DMS114 treated with DMSO at 0.1 percent for 48 hours (cell line): ENCODE measurements around the gene NOBOX.
"Not testable (repeated sequence)": the region's sequence is repeated elsewhere in the genome, so short reads cannot be mapped to it uniquely, and the experiment has no call there.

ENCODE experiments used
- DNase-seq: peaks from one replicate; lab custom pipeline; 2025; ENCODE audit not compliant: unreplicated experiment; lab: John Stamatoyannopoulos, UW

Gene NOBOX

DNA sequence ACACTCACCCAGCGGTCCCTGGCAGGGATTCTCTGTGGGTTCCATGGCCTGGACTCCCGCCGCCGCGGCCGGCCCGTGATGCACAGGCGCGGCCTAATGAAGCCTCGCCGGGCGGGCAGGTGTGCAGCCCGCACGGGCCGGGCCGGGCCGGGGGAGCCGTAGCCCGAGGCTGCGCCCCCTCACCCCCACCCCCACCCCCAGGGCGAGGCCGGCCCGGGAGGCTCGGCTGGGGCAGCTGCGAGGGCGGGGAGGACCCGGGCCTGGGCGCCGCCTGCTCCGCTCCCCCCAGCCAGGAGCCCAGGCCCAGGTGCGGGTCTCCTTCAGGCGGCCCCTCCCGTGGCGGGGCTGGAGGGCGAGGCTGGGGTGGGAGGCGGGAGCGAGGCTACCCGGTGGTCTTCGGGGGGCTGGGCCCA, at the start of gene NOBOX:
NOBOX (minus strand) TSS at position 45 of the 413 bp plus-strand sequence.
- DNase-seq: no peak

DNA sequence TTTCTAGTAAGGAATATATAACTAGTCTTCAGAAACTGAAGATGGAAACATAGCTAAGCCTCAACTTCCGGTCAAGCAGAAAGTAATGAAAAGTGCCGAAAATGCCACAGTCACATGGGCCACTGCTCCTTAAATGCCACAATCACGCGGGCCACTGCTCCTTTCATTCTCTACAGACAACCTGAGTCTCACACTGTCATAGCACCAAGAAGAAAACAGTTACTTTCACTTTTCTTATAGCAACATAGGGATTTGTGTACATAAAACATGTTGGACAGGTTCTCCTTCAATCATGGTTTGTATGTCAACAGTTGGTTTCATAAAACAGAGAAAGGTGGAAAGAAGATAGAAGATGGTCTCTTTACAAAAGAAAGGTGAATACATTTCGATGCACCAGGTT, 48.6 kb upstream of the NOBOX start:
- DNase-seq: no peak

DNA sequence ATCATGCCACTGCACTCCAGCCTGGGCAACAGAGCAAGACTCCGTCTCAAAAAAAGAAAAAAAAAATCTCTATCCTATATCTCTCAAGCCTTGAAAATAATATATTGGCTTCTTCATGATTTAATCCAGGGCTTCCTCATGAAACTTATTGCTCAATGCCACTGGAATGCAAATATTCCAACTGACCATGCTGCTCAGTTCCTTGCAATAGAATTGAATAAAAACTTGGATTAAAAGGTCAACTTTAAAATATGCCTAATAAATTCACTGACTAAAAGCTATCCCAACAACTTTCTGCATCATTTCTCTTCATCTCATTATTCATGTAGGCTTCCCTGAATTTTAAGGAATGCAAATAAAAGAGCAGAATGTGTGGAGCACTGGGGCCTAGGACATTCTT, 42.1 kb upstream of the NOBOX start:
- no peak for DNase-seq

DNA sequence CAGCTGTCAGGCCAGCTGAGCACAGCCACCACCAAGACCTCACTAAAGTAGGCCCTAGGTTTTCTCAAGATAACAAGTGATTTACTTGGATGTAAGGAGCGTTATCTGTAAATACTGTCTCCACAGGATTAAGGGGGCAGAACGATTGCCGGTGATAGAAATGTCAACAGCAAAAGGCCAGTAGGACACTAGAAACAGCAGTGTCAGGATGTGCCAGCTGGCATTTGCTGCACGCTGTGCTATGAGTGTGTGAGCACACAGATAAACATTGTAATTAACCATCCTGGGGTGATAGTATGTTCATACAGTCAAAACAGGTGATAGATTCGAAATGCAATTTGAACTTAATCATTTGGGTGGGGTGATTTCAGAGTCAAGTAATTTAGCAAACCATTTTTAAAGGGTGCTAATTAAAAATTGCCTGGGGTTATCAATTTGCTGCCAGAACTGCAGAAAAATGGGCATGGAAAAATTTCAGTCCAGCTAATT, 36.3 kb upstream of the NOBOX start:
- DNase-seq: no peak

DNA sequence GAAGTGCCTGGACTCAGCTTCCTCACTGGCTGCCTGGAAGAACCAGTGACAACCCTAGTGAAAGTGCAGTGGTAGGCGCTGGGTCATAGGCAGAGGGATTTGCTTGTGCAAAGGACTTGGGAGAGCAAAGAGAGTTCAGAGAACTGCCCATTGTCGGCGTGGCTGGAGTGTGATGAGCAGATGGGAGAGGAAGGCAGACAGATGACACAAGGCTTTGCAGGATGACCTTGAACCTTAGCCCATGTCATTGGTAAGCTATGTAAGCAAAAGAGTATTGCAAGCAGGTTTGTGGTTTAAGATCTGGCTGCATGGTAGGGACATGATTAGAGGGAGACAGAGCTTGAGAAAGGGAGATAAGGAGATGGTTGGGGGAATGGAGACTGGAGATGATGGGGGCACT, 35.3 kb upstream of the NOBOX start:
- no peak for DNase-seq

DNA sequence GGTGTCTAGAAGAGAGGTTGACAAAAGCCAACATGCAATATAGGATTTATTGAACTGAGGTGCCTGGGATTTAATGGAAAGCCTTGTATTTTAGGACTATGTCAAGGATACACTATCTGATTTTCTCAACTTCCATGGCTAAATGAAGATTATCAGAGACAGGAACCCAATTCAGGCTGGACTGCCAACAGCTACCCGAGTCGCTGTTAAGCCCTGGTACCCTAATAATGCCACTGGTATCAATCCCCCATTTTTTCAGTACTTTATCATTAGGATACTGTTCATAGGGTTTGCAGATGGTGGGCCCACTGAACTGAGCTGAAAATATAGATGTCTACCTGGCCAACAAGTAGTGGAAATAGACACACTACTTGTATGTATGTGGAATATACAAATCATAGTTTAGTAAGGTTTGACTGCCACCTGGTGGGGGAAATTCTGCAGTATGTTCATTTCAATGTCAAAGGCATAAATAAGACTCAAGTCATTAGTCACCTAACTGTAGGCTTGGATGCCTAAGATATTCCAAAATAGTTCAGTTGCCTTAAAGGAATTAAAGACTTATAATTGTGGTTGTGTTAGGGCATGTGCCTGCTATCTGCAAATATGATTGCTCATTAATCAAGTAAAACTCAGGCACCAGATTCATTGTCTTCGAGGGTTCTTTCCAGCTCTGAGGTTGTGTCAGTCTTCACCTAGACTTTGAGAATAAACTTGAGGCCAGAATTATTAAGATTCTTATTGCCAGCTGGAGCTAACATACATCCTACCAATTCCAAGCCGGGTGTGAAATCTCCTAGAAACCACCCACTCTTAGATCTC, 34.1 kb upstream of the NOBOX start:
- DNase-seq: peak; percentile 17

DNA sequence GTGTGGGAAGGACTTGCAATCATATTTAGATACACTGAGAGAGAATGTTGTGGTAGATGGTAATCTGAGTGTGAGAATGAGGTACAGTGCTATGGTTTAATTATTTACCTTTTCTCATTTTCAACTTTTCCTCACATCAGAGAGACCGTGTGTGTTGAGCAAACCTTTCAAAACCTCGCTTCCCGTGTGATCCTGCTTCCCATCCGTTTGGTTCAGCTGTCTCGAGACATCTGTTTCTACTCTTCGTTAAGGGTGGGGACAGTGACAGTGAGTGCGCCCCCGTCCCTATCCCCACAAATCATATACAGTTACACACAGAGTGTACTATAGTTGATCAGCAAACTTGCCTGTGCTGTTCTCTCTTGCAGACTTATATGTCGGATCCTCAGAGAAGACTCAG, 33.0 kb upstream of the NOBOX start:
- DNase-seq: no peak

DNA sequence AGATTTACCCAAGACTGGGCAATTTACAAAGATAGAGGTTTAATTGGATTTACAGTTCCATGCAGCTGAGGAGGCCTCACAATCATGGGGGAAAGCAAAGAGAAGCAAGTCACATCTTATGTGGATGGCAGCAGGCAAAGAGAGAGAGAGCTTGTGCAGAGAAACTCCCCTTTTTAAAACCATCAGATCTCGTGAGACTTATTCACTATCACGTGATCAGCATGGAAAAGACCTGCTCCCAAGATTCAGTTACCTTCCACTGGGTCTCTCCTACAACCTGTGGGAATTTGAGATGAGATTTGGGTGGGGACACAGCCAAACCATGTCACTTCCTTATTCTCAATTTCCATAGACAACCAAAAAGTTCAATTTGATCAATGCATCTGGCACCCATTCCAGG, 24.9 kb upstream of the NOBOX start:
- DNase-seq: no peak

DNA sequence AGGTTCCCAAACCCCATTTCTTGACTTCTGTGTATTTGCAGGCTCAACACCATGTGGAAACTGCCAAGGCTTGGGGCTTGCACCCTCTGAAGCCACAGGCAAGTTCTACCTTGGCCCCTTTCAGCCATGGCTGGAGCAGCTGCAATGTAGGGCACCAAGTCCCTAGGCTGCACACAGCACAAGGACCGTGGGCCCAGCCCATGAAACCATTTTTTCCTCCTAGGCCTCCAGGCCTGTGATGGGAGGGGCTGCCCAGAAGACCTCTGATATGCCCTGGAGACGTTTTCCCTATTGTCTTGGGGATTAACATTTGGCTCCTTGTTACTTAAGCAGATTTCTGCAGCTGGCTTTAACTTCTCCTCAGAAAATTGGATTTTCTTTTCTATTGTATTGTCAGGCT, 24.0 kb upstream of the NOBOX start:
- DNase-seq: not testable (repeated sequence)

DNA sequence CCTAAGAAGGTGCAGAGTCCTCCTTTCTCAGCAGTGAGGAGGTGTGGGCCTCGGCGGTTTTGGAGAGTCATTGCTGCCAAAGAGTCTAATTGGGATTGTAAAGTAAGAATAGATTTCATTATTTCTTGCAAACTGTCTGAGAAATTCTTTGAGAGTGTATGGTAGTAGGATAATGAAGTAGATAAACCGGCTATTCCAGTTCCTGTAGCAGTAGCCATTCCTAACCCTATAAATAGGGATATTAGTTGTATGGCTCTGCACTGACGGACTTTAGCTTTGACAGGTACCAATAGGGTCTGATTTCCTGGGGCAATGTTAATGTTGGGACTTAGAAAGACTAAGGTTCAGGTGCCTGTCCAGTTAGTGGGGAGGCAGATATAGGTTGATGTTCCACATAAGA, 15.4 kb upstream of the NOBOX start:
- DNase-seq: not testable (repeated sequence)

DNA sequence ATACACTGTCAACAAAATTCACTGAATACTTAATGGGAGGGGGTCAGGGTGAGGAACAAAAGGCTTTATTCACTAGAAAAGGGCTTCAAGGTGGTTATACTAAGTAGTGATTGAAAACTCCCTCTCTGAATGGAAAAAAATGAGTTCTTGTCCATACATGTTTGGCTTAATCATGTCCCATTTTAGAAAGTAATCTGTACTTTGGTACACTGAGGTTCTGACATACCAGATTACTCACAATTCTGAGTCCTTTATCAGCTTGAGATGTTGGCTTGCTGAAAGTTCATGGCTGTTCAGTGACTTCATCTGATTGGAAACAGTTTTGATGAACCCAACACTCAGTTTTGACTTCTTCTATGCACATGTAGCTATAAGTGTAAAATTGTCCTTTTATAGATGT, 12.8 kb upstream of the NOBOX start:
- no peak for DNase-seq

DNA sequence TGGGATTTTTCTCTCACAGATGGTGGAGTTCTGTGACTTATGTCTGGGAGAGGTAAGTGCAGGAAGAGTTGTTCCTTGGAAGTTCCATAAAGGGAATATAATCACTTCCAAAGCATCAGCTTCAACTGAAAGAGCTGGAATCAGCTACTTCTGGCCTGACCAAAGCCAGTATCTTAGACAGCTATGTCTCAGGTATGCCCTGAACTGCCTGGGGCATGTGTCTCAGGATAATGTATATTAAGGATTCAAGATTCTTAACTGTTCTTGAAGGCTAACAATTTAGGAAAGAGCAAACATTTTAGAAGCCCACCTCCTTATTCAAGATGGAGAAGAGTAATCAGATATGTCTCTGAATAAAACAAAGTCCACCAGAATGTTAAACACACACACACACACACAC, 12.4 kb upstream of the NOBOX start:
- DNase-seq: no peak

DNA sequence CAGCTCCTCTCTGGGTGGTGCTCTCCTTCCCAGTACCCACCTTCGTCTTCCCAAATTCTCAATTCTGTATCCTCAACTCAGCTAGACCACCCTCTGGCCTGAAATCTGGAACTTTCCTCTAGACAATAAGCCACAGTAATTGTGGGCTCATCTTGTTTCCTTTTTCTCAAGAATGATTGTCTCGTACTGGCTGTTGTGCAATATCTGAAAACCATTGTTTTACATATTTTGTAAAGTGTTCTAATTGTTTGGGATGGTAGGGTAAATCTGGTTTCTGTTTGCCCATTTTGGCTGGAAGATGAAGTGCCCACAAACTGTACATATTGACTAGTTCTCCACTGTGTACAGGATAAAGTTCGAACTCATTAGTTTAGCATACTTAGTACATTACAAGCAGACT, 11.3 kb upstream of the NOBOX start:
- DNase-seq: no peak

DNA sequence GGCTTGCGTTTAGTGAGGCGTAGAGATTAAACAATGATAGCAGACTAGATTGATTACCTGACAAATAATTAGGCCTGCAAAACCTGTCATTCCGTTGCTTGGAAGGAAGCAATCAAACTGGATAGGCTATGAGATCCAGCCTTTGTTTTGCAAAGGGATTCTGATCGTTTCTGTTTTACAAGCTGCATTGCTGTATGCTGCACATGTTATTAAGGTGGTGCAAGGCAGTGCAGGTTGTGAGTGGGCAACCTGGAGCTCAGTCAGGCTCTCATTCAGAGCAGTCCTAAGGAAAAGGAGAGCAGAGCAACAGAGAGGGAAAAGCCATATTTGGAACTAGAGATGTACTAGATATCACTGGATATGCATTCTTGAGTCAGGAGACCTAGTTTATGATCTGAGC, 6.9 kb upstream of the NOBOX start:
- no peak for DNase-seq

DNA sequence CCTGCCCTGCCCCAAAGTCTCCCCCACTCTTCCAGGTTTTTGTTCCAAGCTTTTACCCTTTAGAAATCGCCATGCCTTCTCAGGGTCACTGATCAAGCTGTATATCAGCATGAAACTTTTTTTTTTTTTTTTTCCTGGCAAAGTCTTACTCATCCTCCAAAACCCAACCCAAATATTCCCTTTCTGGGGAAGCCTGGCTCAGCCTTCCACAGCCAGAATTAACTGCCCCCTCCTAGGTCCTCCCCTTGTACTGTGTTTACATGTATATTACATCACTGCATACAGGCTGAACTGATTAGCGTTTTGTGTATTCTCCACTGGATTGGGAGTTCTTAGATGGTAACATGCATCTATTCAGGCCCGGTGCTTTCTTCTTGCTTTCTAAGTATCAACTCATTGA, 4.6 kb upstream of the NOBOX start:
- no peak for DNase-seq

DNA sequence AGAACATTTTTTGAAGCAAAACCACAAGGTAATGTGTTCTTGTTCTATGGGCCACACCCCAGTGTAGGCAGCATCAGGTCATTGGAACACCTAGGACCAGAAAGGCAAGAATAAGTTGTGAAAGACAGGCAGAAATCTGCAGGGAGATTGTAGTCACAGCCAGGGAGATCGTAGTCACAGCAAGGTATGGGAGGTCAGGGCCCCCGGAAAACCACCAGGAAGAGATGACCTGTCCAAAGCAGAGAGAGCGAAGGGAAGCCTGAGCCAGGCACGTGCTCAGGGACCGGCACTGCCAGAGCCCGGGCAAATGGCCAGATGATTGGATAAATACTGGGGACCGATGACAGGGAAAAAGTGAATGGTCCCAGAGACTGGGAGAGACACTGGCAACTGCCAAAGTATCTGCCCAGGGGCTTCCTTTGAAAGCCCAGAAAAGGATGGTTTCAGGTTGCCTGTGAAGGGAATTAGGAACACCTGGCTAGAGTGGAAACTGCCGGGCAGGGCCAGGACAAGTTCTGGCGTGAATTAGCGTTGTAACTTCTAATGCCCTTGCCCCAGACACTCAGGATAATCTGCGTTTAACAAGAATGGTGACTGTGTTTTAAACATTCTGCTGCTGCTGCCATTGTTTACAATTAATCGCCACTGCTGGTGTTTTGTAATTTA, 3.9 kb upstream of the NOBOX start:
- DNase-seq: no peak

DNA sequence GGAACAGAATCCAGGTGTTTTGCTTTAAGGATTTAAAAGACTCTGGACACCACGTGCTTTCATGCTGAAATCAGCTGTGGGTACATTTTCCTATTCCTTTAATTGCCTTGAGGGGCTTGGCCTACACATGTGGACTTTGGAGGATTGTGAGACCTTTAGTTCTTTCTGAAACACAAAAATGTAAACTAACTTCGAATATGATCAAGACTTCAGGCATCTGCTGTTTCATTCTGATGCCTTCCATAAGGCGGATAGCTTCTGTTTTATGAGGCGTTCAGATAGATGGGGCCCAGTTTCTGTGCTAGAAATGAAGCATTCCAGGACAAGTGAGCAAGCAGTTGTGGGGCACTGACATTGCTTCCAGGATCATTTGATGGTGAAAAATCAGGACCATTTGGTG, 1.5 kb upstream of the NOBOX start:
- no peak for DNase-seq

DNA sequence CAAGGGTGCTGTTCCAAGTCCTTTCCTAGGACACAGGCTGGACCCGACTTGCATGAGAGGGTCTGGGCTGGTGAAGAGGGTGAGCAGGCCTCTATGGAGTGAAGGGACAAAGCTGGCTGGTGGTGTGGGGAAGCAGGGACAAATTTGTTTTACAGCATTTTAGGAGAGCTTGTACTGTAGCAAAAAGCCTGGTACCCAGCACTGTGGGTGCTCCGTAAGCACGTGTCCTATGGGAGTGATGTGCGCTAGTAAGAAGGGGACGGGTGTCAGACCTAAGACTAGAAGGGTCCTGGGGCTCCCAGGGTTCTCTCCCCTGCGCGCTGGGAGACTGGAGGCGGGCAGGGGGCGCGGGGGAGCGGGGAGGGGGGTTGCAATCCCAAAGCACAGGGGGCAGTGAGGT, 391 bp downstream of the NOBOX start:
- no peak for DNase-seq

DNA sequence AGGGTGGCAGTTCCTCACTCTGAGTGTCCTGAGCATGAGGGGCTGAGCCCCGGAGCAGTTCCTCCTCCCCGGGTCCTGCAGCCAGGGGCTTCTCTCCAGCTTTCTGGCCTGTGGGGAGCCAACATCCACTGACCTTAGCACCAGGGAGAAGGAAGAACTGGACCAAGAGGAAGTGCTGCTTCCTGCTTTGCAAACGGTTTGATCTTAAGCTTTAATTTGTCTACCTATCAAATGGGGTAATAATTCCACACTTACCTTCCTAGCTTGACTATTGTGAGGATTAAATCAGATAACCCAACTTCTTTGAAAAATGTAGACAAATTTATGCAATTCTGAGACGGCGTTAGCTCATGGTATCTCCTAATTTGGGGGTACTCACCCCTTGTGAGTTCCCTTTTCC, 2.0 kb downstream of the NOBOX start:
- DNase-seq: no peak

DNA sequence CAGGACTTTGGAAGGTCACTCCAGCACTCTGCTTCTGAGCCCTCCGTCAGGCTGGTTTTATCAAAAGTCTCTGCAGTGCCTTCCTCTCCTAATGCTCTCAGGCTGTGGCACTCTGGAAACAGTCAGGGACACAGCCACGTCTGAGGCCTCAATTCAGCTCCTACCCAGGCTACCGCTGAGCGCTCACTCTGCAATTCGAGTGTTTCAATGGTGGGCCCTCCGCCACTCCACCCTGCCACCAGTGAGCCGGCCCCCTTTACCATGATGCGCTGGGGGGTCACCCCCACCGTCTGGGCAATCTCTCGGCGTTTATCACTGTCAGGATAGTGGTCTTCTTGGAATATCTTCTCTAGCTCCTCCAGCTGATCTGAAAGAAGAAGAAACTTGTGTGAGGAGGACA, 3.5 kb downstream of the NOBOX start:
- no peak for DNase-seq

DNA sequence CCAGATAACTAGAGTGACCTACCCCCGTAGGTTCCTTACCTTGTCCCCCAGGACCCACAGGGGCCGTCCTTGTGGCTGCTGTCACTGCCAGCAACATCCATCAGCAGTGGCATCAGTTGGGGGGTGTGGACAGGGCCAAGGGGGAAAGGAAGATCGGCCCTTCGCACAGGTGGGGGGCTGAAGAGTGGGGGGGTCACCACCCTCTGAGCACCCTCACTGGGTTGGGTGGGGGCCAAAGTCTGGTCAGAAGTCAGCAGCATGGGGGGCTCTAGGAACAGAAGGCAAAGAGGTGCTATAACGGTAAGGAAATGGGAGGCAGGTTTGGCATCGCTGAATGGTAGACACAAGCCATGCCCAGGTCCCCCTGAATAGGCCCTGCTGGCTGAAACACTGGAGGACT, 4.6 kb downstream of the NOBOX start:
- no peak for DNase-seq

DNA sequence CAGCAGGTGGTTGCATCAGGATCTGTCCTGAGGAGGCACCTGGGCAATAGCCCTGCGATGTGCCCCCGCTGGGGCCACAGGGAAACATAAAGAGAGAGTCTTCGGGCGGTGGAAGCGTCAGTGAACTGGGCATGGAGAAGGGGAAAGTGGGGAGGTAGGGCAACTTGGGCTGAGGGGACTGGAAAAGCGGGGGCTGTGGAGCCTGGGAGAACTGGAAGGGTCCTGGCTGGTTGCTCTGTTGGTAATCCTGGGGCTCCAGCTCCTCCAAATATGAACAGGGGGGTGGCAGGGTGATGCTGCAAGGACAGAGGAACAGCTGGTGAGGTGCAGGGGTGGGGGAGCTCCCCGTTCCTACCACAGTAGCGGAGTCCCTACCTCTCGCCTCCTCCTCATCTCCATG, 5.2 kb downstream of the NOBOX start:
- no peak for DNase-seq

DNA sequence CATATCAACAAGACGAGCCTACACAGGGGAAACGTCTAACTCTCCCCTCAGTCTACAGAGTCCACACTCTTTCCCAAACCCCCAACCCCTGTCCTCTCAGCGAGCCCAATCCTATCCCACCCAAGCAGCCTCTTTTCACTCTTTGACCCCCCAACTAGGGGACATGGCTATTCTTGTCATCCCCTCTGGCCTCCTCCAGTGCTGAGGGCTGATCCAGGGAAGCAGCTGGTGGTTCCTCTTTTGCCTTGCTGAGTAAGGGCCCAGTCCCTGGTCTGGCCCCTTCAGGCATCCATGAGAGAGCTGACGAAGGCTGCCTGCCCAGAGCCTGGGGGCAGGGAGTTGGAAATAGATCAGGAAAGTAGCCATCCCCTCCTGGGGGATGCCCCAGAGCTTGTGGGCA, 6.4 kb downstream of the NOBOX start:
- DNase-seq: no peak
